K562 (cell line): ENCODE measurements around the gene OBSCN. TPM values are rescaled to one million over a fixed set of nuclear protein-coding genes. Genes with fewer than 3 reads are reported as not detected.

ENCODE experiments used
- BRF1 ChIP-seq: IDR thresholded peaks from 3 replicates; pipeline ENCODE4 v1.6.1; 2011; ENCODE audit warnings: borderline replicate concordance, mild to moderate bottlenecking; ENCODE audit not compliant: insufficient read length; ENCODE audit errors: extremely low read depth
- CEBPG ChIP-seq, 3 experiments: fragments of 200-800 bp in 1 of 3; sonication (Bioruptor generic) in 1 of 3; sonication (generic) in 1 of 3; formaldehyde crosslinking in 1 of 3; IDR thresholded peaks in 2 of 3; conservative IDR thresholded peaks in 1 of 3; 2 replicates each; pipeline versions ENCODE4 v1.6.1 to v1.8.0; 2016 to 2022; ENCODE audit warnings: missing compliant biosample characterization in 2 of 3, missing genetic modification characterization in 2 of 3, mild to moderate bottlenecking in 1 of 3, missing genetic modification reagents in 1 of 3
- CHD1 ChIP-seq: fragments of 200-600 bp; sonication (generic); IDR thresholded peaks from one replicate; pipeline ENCODE4 v1.6.1; 2012; ENCODE audit warnings: mild to moderate bottlenecking, moderate library complexity, low read length, inconsistent platforms
- ELF4 ChIP-seq: fragments of 450-650 bp; formaldehyde crosslinking; IDR thresholded peaks from 2 replicates; pipeline ENCODE4 v1.4.0; 2022; ENCODE audit warnings: missing genetic modification characterization
- KDM5B ChIP-seq: fragments of 200-600 bp; sonication (generic); IDR thresholded peaks from 2 replicates; pipeline ENCODE4 v1.6.1; 2012; ENCODE audit warnings: low read depth, mild to moderate bottlenecking, moderate library complexity, low read length, control low read depth, inconsistent platforms; ENCODE audit not compliant: insufficient replicate concordance
- NR2C2 ChIP-seq, 2 experiments: fragments of 200-800 bp in 1 of 2; sonication (Bioruptor generic) in 1 of 2; sonication (generic) in 1 of 2; formaldehyde crosslinking in 1 of 2; IDR thresholded peaks; 2 replicates each; pipeline versions ENCODE4 v1.6.1 to v1.8.0; 2016 to 2022; ENCODE audit warnings: mild to moderate bottlenecking in 1 of 2, missing compliant biosample characterization in 1 of 2, missing genetic modification characterization in 1 of 2, missing genetic modification reagents in 1 of 2
- SP1 ChIP-seq: sonication (generic); formaldehyde crosslinking; IDR thresholded peaks from 2 replicates; pipeline ENCODE4 v1.8.1; 2022; ENCODE audit warnings: mild to moderate bottlenecking, missing genetic modification reagents
- TBP ChIP-seq: optimal IDR thresholded peaks from 2 replicates; pipeline ENCODE3; 2011; ENCODE audit warnings: low read depth, low read length, improper control_type of control experiment
- TCF7L2 ChIP-seq: fragments of 150-350 bp; IDR thresholded peaks from 2 replicates; pipeline ENCODE4 v1.6.1; 2016; ENCODE audit warnings: low read depth, mild to moderate bottlenecking, low read length, moderate library complexity
- TSC22D4 ChIP-seq: fragments of 450-650 bp; IDR thresholded peaks from 2 replicates; pipeline ENCODE4 v1.6.1; 2016; ENCODE audit warnings: missing genetic modification characterization, missing biosample characterization, control low read depth
- ZNF124 ChIP-seq: sonication (generic); formaldehyde crosslinking; IDR thresholded peaks from 2 replicates; pipeline ENCODE4 v1.8.1; 2022; ENCODE audit warnings: missing genetic modification reagents
- ZNF263 ChIP-seq: sonication (generic); formaldehyde crosslinking; IDR thresholded peaks from 2 replicates; pipeline ENCODE4 v1.8.0; 2022; ENCODE audit warnings: mild to moderate bottlenecking, missing genetic modification reagents, borderline replicate concordance
- polyA plus RNA-seq, 8 experiments: library from polyadenylated mRNA; depleted of rRNA in 4 of 8; stranded (reverse) in 5 of 8; unstranded in 3 of 8; fragments of >200 nt; fragmentation: Nextera tagmentation in 2 of 8; fragmentation: Illumina TruSeq in 1 of 8; extraction: Ambion mirVana in 2 of 8; extraction: Trizol in 1 of 8; gene quantifications; 2 replicates each; pipeline versions ENCODE4 v1.2.1 to v1.2.3, GENCODE V29; 2011 to 2014; ENCODE audit warnings: inconsistent platforms in 1 of 8, missing spikeins in 1 of 8
- total RNA-seq, 7 experiments: library from RNA; depleted of rRNA in 6 of 7; stranded (reverse); fragments of >200 nt in 6 of 7; fragmentation: Illumina TruSeq in 2 of 7; extraction: Trizol in 2 of 7; gene quantifications; 2 replicates each; pipeline versions ENCODE4 v1.2.1 to v1.2.3, GENCODE V29; 2011 to 2021; ENCODE audit warnings: low replicate concordance in 1 of 7
- TF ChIP-seq, protein P1 (sequence below): fragments of 250-450 bp; sonication (Bioruptor Pico); IDR thresholded peaks from 2 replicates; pipeline ENCODE4 v1.5.0; 2021
- TF ChIP-seq, protein P2 (sequence below), 2 experiments: fragments of 450-650 bp in 1 of 2; sonication (generic) in 1 of 2; formaldehyde crosslinking in 1 of 2; IDR thresholded peaks in 1 of 2; conservative IDR thresholded peaks in 1 of 2; 2 replicates each; pipeline versions ENCODE4 v1.6.1 to v1.8.1; 2016 to 2023; ENCODE audit warnings: mild to moderate bottlenecking in 2 of 2, moderate library complexity in 2 of 2, inconsistent platforms in 1 of 2, missing genetic modification reagents in 1 of 2

OBSCN gene
- total and polyA plus RNA-seq, 9 of the 15 experiments (the other 6 are each of a cell fraction or from before 2014, with no cell fraction given), result 0.18 to 19.7 (median 3.6) TPM

DNA sequence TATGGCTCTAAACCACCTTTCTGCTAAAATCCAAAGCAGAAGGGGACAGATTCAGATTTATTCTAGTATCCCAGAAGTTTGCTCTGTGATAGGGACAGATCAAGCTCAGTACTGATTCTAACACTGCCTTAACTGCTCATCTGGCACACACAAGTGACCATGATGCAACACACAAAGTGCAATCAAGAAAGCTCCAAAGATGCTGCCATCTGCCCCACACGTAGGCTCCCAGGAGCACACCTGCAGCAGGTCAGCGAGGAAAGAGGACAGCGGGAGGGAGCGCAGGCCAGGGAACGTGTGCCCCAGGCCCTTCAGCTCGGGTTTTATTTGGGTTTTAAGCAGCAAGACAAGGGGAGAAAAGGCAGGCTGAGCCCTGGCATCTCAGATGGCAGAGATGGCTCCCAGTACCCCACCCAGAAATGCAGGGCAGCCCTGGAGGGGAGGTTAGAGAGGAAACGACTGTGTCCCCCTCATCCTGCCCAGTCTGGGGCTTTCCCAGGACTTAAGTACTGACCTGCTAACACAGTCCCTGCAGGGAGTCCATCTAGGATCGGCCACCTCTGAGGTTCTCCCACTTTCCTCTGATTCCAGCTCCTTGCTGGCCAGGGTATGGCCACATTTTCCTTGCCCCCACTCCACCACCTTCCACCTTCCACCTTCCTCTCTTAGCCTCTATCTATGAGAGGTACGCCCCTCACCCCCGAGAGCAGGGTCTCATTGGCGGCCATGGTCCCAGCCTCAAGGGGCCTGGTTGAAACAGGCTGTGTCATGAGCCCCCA, 197.5 kb downstream of the OBSCN start (continued):
- peak; percentile 77 for TF ChIP-seq CEBPG (CRISPR knock-in tag; IDR thresholded peaks at IDR 0.05)
- peak; percentile 49 to 56; a peak in 2 of 4 replicates for TF ChIP-seq CEBPG (tag; conservative IDR thresholded peaks at IDR 0.05 in 1 of 2, IDR thresholded peaks at IDR 0.05 in 1 of 2)
- peak; percentile 56 for TF ChIP-seq KDM5B
- TF ChIP-seq TCF7L2, result no peak
- TF ChIP-seq ZNF263 (CRISPR knock-in tag), result peak; percentile 67; the same call in 1 of the 2 replicates
- no peak for TF ChIP-seq ELF4
- 0 out of 2 replicates have a peak, but pooled peaks have one; percentile 35 for TF ChIP-seq TSC22D4 (tag)
- no peak for TF ChIP-seq BRF1
- TF ChIP-seq, protein P1, sequence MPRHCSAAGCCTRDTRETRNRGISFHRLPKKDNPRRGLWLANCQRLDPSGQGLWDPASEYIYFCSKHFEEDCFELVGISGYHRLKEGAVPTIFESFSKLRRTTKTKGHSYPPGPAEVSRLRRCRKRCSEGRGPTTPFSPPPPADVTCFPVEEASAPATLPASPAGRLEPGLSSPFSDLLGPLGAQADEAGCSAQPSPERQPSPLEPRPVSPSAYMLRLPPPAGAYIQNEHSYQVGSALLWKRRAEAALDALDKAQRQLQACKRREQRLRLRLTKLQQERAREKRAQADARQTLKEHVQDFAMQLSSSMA, result no peak
- peak; percentile 82 for TF ChIP-seq CHD1
- 0 out of 2 replicates have a peak, but pooled peaks have one; percentile 54 for TF ChIP-seq ZNF124 (CRISPR knock-in tag)
- peak; percentile 12 for TF ChIP-seq TBP
- TF ChIP-seq, protein P2, sequence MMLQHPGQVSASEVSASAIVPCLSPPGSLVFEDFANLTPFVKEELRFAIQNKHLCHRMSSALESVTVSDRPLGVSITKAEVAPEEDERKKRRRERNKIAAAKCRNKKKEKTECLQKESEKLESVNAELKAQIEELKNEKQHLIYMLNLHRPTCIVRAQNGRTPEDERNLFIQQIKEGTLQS (IDR thresholded peaks at IDR 0.05), result peak; percentile 77
- TF ChIP-seq, protein P2 (CRISPR knock-in tag; conservative IDR thresholded peaks at IDR 0.05), result no peak
- TF ChIP-seq SP1 (CRISPR knock-in tag), result peak; percentile 41; the same call in 1 of the 2 replicates
- 0 out of 2 replicates have a peak, but pooled peaks have one; percentile 20 for TF ChIP-seq NR2C2 (CRISPR knock-in tag; IDR thresholded peaks at IDR 0.05)
- TF ChIP-seq NR2C2 (tag; IDR thresholded peaks at IDR 0.05), result no peak
- TF ChIP-seq, all 486 proteins: peak for 14
